HG03159 (cell line): ENCODE results near the gene YY1AP1.
"Not testable (repeated sequence)": the region's sequence is repeated elsewhere in the genome, so short reads cannot be mapped to it uniquely, and the experiment has no call there.

ENCODE experiments used
- ATAC-seq: cut with Tn5 transposase; IDR thresholded peaks from one replicate; pipeline ENCODE4 v1.9.1; 2021; ENCODE audit warnings: mild to moderate bottlenecking, moderate library complexity; ENCODE audit not compliant: unreplicated experiment

Gene YY1AP1

GRCh38 chr1:155695608-155696007 lies 7.0 kb upstream of the YY1AP1 start:
- no peak for ATAC-seq

- ATAC-seq, result no peak
Measured at GRCh38 chr1:155695072-155695471, 6.5 kb upstream of the YY1AP1 start.

- no peak for ATAC-seq
Measured at GRCh38 chr1:155694167-155694566, 5.6 kb upstream of the YY1AP1 start.

GRCh38 chr1:155691992-155692528 lies 3.5 kb upstream of the YY1AP1 start:
- no peak for ATAC-seq

- ATAC-seq, result not testable (repeated sequence)
Measured at GRCh38 chr1:155689081-155689607, 570 bp upstream of the YY1AP1 start, which contains the start of gene DAP3. Gene DAP3, plus strand, starts transcription at chr1:155689091. Its CDS starts 20,689 bp downstream, at chr1:155709780.

GRCh38 chr1:155687705-155688323 lies 760 bp downstream of the YY1AP1 start:
- peak; percentile 23 for ATAC-seq

- ATAC-seq, result no peak
Measured at GRCh38 chr1:155681776-155682175, 6.8 kb downstream of the YY1AP1 start.

- no peak for ATAC-seq
Measured at GRCh38 chr1:155680531-155680930, 8.0 kb downstream of the YY1AP1 start.

- not testable (repeated sequence) for ATAC-seq
Measured at GRCh38 chr1:155678992-155679391, 9.6 kb downstream of the YY1AP1 start.

GRCh38 chr1:155678027-155678426 lies 10.5 kb downstream of the YY1AP1 start:
- ATAC-seq, result no peak

- no peak for ATAC-seq
Measured at GRCh38 chr1:155673003-155673402, 15.6 kb downstream of the YY1AP1 start.

GRCh38 chr1:155671750-155672149 lies 16.8 kb downstream of the YY1AP1 start:
- ATAC-seq, result no peak

- no peak for ATAC-seq
Measured at GRCh38 chr1:155669233-155670162, 19.1 kb downstream of the YY1AP1 start.

GRCh38 chr1:155661239-155661638 lies 27.3 kb downstream of the YY1AP1 start:
- not testable (repeated sequence) for ATAC-seq

- no peak for ATAC-seq
Measured at GRCh38 chr1:155657463-155657862, 31.1 kb downstream of the YY1AP1 start.

- no peak for ATAC-seq
Measured at GRCh38 chr1:155652951-155653350, 35.6 kb downstream of the YY1AP1 start.

GRCh38 chr1:155651861-155652661 lies 36.5 kb downstream of the YY1AP1 start:
- no peak for ATAC-seq

GRCh38 chr1:155650231-155650757 lies 38.3 kb downstream of the YY1AP1 start:
- no peak for ATAC-seq

GRCh38 chr1:155649676-155650075 lies 38.9 kb downstream of the YY1AP1 start:
- no peak for ATAC-seq
